Activated T-helper 1 cell treated with Interleukin-2 at 50 U/mL for 16 hours (primary cell): ENCODE data around the gene PPP1R26.

Experiments used
- DNase-seq: peaks from one replicate; pipeline ENCODE4 v3.0.0-alpha.2; 2020; ENCODE audit warnings: low read depth

PPP1R26 gene

DNA sequence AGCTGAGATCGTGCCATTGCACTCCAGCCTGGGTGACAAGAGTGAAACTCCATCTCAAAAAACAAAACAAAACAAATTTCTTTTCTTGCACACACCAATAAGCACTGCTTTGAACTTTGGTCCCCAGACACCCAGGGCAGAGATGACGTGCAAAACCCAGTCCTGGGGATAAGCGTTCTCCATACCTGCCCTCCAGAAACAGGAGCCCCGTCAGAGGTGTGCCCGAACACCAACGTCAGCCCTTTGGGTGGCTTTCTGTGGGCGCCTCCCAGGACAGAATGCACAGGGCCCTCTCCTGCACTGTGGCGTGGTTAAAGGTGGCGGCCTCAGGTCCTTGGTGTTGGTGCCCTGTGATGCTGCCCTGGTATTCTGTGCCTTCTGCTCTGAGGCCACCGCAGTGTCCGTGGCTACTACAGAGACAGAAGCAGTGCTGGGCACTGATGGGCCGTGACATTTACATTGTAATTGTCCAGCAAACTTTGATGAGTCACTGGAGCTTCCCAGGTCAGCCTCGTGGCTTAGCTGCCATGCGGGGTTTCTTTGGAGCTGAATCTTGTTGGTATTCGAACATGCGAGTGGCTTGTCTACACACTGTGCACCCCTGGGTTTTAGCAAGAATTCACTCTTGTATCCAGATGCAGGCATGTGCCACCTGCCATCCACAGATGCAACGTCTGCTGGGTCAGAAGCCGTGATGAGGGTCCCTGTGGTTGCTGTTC, 9.8 kb downstream of the PPP1R26 start:
- DNase-seq: no peak

DNA sequence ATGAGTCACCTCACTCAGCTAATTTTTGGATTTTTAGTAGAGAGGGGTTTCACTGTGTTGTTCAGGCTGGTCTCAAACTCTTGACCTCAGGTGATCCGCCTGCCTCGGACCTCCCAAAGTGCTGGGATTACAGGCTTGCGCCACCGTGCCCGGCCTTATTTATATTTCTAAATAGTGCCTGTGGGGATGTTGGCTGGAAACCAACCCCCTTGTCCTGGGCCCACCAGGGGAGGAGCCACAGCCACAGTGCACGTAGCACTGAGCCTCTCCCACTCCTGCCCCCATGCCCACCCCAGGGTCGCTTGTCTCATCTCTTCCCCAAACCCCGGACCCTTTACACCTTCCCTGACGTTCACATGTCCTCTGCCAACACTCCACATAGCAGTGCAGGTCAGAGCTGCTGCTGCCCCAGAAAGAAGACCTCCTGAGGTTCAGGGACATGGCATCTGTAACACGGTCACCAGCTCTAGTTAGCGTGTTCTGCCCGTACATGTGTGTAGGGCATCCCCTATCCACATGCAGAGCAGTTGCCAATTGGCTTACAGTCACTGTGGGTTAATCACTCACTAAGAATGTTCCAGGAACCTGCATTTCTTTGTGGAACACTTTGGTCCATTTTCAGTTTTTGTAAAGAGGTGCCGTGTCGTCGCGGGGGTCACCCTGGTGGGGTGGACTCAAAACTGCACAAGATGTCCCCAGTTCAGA, 10.7 kb downstream of the PPP1R26 start:
- no peak for DNase-seq

DNA sequence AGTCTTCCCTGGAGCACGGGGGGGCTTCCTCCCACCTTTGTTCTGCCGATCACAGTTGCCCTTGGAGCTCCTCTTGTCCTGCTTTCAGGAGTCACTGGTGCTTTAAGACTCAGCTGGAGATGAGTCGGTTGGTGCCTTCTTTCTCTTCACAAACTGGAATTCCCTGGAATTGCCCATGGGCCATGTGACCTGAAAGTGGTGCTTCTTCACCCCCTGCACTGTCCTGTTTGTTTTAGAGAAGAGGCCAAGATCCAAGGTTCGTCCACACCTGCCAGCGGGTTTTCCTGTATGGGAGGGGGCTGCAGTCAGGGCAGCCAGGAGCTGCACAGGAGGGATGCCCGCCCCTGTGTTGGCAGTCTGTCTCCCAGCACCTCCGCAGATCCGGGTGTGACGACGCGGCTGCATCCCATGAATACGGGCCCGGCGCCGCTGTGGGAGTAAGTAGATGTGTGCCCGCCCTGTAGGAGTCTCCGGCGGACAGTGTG, 11.4 kb downstream of the PPP1R26 start:
- DNase-seq: no peak

DNA sequence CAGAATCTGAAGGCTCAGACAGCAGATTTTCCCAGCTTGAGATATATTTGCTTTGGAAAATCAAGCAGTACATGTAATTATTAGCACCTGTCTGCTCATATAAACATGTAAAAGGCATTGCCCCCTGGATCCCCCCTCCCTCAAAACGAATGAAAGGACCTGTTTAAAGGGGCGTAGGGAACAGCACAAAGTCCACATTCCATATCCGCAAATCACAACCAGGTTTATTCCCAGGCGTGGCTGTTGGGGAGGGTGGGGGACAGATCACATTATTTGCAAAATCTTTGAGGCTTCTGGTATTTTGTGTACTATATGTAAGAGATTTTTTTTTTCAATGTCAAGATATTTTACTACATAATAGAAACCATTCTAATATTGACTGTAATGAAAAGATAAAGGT, 12.2 kb downstream of the PPP1R26 start:
- DNase-seq: no peak

DNA sequence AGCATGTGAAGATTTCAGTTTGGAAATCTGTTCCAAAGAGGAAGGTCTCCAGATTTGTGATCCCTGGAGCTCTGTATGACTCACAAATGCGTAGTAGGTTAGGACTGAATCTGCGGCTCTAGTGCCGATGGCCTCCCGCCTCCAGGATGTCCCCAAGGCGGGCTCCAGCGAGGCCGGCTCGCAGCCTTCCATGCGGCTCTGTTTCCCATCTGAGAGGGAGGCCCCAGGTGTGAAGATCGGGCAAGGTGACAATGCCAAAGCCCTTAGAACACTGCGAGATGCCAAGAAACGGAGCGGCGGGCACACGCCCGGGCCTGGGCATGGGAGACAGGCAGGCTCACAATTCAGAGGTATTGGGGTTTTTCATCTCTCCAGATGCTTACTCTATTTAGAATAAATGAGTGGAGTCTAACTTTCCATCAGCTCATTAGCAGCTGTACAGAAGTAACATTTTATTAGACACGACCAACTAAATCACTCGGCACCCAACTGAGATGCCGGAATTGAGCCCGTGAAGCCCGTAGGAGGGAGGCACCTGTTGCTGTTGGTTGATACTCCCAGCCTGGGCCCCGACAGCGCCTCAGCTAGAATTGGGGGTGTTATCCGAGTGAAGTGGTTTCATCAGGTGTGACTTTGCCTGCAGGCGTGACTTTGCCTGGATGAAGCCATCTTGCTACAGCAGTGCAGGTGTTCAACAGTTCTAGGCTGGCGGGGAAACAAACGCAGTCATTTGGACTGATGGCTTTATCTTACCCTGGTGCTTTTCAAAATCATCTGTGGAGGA, 13.5 kb downstream of the PPP1R26 start:
- no peak for DNase-seq

DNA sequence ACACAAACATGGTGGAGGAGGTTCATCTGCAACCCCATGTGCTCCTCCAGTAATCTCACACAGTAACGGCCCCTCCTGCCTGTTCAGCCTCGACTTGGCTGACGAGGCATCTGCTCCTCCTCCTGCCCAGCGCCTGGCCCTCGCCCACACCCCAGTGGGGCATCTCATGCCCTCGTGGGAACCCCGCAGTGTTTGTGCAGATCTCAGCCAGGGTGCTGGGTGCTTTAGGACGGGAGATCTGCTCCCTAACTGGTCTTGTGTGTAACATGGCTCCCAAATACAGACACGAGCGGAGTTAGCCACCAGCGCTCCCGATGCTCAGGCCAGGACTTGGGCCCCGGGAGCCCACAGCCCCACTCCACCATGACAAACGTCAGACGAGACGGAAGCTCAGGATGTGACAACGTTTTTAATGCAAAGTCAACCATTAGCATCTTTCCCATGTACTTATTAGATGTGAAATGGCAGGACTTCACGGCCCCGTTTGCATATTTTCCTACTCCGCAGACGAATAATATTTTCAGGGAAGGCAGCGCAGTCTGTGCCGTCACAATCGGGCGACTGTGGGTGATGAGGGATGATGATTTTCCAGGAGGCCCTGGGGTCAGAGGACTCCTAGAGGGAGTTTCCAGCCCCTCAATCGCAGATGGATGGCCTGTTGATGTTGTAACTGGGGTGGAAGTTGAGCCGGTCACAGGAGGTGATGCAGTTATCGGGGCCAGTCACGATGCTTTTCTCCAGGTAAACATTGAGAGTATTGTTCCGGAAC, 15.4 kb downstream of the PPP1R26 start:
- no peak for DNase-seq

DNA sequence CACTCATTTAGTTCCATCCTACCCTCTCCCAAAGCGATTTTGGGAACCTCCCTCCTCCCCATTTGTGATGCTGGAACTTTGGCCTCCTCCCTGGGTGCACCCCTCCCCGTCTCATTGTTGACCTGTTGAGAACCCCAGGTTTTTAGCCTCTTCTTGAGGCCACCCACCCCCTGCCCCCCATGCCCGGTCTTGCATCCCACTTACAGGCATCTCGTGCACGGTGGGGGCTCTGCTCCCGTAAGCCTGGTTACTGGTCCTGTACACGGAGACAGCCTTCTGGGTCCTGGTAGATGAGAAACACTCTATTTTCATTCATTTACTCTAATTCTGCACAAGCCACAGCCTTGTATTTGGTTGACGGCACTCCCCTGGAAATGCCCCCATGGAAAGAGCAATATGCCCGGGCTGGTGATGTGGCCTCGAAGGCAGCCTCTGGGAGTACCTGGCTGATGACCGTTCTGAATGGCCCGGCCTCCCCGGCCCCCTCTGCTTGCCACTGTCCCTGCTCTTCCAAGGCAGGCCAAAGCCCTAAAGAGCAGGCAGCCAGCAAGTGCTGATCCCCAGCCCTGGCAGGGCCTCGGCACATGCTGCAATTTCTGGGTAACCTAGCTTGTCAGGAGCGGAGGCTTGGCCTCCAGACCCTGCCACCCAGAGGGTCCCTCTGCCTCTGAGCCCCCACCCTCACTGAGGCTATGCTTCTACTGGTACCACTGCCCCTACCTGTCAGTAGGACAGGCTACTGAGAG, 19.0 kb downstream of the PPP1R26 start:
- DNase-seq: no peak

DNA sequence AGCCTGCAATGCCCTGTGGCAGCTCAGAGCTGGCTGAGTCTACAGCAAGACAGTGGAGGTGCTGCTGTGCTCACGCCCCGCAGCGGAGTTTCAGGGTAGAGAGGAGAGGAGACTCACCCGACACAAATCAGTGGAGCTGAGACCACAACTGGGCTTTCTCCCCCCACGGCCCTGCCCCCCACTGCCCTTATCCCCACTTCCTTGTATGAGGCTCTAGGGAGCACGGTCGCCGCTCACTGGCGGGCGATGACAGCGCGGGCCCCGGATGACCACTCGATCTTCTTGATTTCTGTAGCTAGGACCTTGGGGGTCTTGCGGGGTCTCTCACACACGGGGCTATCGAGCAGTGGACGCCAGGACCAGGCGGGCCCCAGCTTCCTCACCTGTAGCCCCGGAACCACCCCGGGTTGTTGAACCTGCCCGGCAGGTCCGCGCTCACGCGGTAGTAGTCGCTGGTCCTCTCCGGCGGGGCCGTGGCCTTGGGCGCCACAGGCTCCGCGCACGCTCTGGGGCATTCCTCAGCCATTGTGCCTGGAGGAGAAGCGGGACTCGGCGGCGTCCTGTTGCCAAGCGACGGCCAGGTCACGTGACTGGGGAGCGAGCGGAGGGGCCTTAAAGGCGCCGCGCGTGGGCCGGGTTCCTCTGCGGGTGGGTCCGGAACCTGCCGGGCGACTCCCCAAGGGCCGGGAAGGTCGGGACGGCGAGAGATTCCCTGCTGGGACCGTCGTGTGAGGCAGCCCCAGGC, 19.9 kb downstream of the PPP1R26 start:
- peak; percentile 79 for DNase-seq

DNA sequence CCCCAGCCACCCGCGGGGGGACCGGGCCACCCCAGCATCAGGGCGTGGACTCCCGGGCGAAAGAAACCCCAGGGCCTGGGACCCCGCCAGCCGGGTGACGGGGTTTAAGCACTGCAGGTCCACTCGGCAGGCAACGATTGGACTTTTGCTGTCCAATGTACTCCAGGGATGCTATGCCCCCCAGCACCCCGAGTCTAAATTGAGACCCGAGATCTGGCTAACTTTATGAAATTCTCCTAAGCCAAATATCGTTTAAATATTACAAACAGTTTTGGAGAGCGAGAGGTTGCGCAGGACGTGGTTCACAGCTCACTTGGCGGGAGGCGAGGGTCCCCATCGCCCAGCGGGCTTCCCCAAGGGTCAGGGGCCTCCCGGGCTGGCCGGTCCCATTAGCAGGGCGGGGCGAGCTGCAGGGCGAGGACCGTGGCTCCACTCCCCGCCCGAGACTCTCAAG, 20.5 kb downstream of the PPP1R26 start:
- DNase-seq: no peak

DNA sequence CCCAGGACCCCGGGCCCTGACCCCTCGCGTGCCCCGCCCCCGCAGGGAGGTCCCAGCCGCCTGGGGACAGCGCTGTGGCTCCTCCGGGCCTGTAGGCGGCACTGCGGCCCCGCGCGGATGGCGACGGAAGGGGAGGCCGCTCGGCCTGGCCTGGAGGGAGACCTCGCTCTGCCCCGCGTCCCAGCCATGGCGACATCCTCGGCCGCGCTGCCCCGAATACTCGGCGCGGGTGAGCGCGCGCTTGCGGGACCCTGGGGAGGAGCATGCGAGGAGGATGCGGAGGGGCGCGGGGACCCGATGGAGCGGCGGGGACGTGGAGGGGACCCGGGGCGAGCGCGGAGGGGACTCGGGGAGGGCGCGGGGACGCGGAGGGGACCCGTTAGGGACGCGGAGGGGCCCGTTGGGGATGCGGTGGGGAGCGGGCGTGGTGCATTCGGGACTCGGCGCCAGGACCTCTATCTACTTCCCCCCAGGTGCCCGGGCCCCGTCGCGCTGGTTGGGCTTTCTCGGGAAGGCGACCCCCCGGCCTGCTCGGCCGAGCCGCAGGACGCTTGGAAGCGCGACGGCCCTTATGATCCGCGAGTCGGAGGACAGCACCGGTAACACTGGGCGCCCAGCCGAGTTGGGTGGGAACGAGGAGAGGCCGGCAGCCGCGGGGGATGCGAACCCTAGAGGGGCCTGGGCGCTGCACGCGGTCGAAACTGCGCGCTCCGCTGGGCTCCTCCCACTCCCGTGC, 21.1 kb downstream of the PPP1R26 start, which contains the start of gene MRPS2:
Gene MRPS2, plus strand, starts transcription at position 158 of the 736 bp plus-strand sequence. Its CDS starts 29 bp downstream, at position 187.
- DNase-seq: peak; percentile 78

DNA sequence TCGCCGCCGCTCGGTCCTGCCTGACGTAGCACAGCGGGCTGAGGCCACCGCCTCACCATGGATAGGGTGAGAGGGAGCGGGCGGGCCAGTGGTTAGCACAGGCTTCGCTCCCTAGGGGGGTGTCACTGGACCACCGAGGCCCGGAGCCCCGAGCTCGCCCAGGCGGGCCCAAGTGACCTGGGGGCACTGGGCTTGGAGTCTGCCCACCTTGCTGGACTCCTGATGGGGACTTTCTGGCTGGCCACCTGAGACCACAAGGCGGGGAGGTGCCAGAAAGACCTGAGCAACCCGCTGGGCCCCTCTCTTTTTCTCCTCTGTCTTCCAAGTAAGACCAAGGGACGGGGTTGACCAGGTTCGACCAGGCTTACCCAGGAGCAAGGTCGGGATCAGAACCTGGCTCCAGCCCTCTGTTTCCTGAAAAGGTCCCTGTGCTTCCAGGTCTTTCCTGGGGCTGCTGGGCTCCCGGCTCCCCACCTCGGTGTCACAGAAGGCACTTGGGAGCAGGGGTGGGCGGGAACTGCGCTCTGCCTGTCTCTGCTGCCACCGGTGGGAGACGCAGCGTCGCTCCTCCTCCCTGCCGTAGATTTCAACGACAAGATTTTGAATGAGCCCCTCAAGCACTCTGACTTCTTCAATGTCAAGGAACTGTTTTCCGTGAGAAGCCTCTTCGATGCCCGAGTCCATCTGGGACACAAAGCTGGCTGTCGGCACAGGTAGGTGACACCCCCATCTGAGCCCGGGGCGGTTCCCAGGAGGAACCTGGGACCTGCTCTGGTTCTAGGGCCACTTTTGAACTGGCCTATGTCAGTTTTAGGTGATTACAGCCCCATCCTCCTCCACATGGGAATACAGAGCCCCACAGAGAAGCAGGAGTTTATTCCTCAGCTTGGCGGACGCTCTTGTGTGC, 21.9 kb downstream of the PPP1R26 start:
- no peak for DNase-seq

DNA sequence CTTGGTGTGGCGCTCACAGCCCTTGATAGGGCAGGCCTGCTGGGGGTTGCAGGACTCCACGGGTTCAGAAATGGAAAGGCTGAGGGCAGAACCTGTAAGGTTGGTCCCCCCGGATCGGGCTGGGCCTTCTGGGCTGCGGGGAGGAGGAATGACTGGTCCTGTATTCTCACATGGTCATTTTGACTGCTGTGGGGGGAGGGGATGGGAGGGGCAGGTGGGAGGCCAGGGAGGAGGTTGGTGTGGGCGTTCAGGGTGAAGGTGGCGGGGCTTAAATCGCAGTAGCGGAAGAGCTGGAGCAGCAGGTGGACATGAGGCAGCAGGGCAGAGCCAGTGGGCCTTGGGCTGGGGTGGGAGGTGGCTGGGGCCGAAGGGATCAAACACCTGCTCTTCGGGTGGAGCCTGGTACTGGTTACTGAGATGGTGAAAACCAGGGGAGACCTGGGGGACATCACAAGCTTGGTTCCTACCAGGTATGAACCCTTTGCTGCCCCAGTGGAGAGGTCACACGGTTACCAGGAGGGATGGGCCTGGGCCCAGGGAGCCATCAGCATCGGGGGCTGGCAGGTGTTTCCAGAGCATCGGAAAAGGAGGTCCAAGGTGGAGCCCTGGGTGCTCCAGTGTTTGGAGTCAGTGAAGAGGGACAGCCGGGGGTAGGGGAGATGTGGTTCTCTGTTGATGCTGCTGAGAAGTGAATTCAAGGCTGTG, 22.7 kb downstream of the PPP1R26 start:
- DNase-seq: no peak

DNA sequence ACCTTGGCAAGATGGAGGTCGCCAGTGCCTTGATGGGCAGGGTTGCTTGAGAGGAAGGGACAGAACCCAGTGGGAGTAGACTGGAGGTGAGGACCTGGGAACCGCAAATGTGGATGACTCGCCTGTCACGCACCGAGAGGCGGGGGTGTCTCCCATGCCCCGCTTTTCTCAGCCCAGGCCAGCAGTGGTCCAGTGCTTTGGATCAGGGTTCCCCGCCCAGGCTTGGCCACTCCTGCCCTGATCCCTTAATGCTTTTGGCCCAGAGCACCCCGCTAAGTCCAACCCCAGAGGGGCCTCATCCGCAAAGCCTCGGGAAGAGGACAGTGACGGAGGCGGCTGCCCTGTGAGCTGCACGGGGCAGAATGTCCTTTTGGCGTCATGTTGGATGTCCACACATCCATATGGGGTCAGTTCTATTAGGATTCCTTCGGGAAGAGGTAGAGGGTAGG, 23.3 kb downstream of the PPP1R26 start:
- DNase-seq: no peak

DNA sequence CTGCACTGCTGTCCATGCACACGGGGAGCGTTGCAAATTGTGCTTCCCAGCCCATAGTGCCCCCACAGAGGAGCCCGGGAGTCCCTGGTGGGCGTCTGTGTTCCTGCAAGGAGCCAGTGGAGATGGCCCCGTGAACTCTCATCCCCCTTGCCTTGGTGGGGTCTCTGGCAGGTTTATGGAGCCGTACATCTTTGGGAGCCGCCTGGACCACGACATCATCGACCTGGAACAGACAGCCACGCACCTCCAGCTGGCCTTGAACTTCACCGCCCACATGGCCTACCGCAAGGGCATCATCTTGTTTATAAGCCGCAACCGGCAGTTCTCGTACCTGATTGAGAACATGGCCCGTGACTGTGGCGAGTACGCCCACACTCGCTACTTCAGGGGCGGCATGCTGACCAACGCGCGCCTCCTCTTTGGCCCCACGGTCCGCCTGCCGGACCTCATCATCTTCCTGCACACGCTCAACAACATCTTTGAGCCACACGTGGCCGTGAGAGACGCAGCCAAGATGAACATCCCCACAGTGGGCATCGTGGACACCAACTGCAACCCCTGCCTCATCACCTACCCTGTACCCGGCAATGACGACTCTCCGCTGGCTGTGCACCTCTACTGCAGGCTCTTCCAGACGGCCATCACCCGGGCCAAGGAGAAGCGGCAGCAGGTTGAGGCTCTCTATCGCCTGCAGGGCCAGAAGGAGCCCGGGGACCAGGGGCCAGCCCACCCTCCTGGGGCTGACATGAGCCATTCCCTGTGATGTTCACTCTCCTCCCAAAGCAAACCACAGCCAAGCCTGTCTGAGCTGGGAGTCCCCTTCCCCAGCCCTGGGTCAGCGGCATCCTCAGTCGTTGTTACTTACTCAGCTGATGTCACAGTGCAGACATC, 24.0 kb downstream of the PPP1R26 start:
- no peak for DNase-seq

DNA sequence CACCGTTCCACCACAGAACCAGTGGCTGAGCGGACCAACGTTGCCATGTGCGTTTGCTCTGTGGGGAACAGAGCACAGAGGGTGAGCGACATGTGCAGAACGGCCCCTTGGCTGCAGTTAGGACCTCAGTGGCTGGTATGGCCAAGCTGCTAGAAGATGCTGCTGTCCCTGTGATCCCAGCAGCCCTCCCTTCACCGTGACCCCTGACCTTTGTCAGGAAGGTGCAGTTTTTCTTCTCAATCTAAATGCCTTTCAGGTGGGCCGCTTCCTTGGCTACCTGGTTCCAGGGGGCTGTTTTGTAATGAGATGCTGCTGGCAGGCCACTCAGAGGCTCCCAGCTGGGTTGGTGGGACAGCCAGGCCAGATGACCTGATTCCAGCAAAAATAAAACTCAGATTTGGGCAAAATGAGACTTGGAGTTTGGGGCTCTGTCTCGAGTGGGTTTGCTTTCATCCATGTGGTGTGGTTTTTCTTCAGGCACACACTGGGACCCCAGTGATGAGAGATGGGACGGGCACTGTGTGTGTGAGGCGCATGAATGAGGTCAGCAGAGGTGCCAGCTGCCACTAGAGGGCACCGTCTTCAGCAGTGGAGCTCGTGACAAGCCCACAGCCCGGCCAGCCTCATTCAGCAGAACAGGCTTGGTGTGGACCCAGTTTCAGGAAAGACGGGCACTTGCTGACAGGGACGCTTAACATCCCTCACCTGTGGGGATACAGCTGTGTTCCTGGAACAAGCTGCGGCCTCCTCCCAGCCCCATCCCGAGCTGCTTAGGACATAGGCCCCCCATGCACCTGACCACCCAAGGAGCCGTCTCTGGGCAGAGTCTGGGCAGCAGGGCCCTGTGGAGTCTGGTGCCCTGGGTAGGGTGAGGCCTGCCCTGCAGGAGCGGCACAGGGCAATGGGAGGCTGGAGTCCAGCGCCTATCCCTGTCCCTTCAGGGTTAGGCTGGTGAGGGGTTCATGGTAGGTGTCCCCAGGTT, 25.0 kb downstream of the PPP1R26 start:
- no peak for DNase-seq
